ENCODE data around the gene MAP7D1. TPM values are rescaled to one million over a fixed set of nuclear protein-coding genes. Genes with fewer than 3 reads are reported as not detected.
"Not testable (repeated sequence)": the region's sequence is repeated elsewhere in the genome, so short reads cannot be mapped to it uniquely, and the experiment has no call there.

MAP7D1 gene
- total RNA-seq, 1 donor from 2014 or later, result 120 TPM

GRCh38 chr1:36179220-36179600 lies 23.2 kb downstream of the MAP7D1 start:
- H3K4me1 ChIP-seq, result peaks cover 21% of the 10 kb centered on the region
- ATAC-seq (no peak), DNase-seq (no peak)
- H3K27ac ChIP-seq, result no peak overlapping the region
- intact Hi-C loops (cut with DNase I), result no loop called here
- no peak for TF ChIP-seq CTCF (IDR thresholded peaks at IDR 0.05)
- H3K27me3 ChIP-seq (ENCODE audit: low read depth), result no peaks in the 10 kb centered on the region
- no peak overlapping the region for H3K4me3 ChIP-seq
- H3K36me3 ChIP-seq, result peaks cover 78% of the 10 kb centered on the region
- no peaks in the 10 kb centered on the region for H3K9me3 ChIP-seq

- H3K36me3 ChIP-seq, result peaks cover 43% of the 10 kb centered on the region
- peaks cover 17% of the 10 kb centered on the region for H3K4me1 ChIP-seq
- intact Hi-C loops (cut with DNase I), result no loop called here
- TF ChIP-seq CTCF (IDR thresholded peaks at IDR 0.05), result no peak
- ATAC-seq (no peak), DNase-seq (no peak)
- no peak overlapping the region for H3K27ac ChIP-seq
- no peak overlapping the region for H3K4me3 ChIP-seq
- no peaks in the 10 kb centered on the region for H3K9me3 ChIP-seq
- no peaks in the 10 kb centered on the region for H3K27me3 ChIP-seq (ENCODE audit: low read depth)
Observed at GRCh38 chr1:36182734-36183133, 26.8 kb downstream of the MAP7D1 start.

DNA sequence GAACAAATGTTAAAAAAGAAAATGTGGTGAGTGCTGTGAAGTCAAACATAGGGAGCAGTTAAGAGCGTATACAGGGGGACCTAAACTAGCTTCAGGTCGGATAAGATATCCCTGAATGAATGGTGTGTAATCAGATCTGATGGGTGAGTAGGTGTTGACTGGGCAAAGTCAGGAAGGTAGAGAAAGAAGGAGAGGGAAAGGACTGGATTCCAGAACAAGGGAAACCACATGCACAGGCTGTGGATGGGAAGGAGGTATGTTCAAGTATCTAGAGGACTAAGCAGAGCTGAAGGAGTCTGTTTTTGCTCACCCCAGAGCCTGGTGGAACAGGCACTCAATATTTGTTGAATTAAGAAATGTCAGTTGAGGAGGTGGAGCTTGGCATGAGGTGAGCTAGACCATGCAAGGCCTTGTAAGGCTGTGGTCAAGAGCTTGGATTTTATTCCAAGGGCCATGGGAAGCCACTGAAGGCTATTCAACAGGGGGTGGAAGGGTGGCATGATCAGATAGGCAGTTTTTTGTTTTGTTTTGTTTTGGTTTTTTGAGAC lies 27.4 kb downstream of the MAP7D1 start:
- H3K9me3 ChIP-seq, result no peaks in the 10 kb centered on the region
- no peak overlapping the region for H3K27ac ChIP-seq
- no peak for TF ChIP-seq CTCF (IDR thresholded peaks at IDR 0.05)
- peaks cover 23% of the 10 kb centered on the region for H3K4me1 ChIP-seq
- DNase-seq, result no peak
- no peak overlapping the region for H3K4me3 ChIP-seq
- intact Hi-C loops (cut with DNase I), result no loop called here
- peaks cover 36% of the 10 kb centered on the region for H3K36me3 ChIP-seq
- peak; percentile 68 to 70 for ATAC-seq
- H3K27me3 ChIP-seq (ENCODE audit: low read depth), result no peaks in the 10 kb centered on the region

- H3K4me1 ChIP-seq, result peaks cover 18% of the 10 kb centered on the region
- ATAC-seq (peak; percentile 96), DNase-seq (peak; percentile 88)
- no peaks in the 10 kb centered on the region for H3K36me3 ChIP-seq
- H3K27me3 ChIP-seq (ENCODE audit: low read depth), result no peaks in the 10 kb centered on the region
- no peaks in the 10 kb centered on the region for H3K9me3 ChIP-seq
- peak overlapping the region; percentile 81 for H3K27ac ChIP-seq
- no peak overlapping the region for H3K4me3 ChIP-seq
- peak; percentile 91 for TF ChIP-seq CTCF (IDR thresholded peaks at IDR 0.05)
- intact Hi-C loops (cut with DNase I), result no loop called here
Observed at GRCh38 chr1:36187800-36188593, 32.0 kb downstream of the MAP7D1 start.

- ATAC-seq; H3K4me1 ChIP-seq; H3K36me3 ChIP-seq; DNase-seq; H3K4me3 ChIP-seq; intact Hi-C loops (cut with DNase I); H3K9me3 ChIP-seq; H3K27ac ChIP-seq; H3K27me3 ChIP-seq (ENCODE audit: low read depth): not testable (repeated sequence)
Observed at GRCh38 chr1:36196805-36197204, 40.8 kb downstream of the MAP7D1 start.

GRCh38 chr1:36198641-36199040 lies 42.7 kb downstream of the MAP7D1 start:
- intact Hi-C loops (cut with DNase I), result no loop called here
- Histone ChIP-seq H3K4me3 (no peak overlapping the region), H3K27me3 (ENCODE audit: low read depth) (no peaks in the 10 kb centered on the region), H3K9me3 (no peaks in the 10 kb centered on the region), H3K4me1 (peaks cover 9% of the 10 kb centered on the region), H3K36me3 (no peaks in the 10 kb centered on the region), H3K27ac (no peak overlapping the region)
- no peak for DNase-seq
- ATAC-seq, result no peak
- no peak for TF ChIP-seq CTCF (IDR thresholded peaks at IDR 0.05)

All from lower lobe of right lung (tissue), 2 donors.